GM21619 (cell line): ENCODE data around the gene TRIM5.
"Not testable (repeated sequence)": the region's sequence is repeated elsewhere in the genome, so short reads cannot be mapped to it uniquely, and the experiment has no call there.

ENCODE experiments used
- ATAC-seq: cut with Tn5 transposase; IDR thresholded peaks from one replicate; pipeline ENCODE4 v1.9.1; 2021; ENCODE audit not compliant: unreplicated experiment

TRIM5 gene

DNA sequence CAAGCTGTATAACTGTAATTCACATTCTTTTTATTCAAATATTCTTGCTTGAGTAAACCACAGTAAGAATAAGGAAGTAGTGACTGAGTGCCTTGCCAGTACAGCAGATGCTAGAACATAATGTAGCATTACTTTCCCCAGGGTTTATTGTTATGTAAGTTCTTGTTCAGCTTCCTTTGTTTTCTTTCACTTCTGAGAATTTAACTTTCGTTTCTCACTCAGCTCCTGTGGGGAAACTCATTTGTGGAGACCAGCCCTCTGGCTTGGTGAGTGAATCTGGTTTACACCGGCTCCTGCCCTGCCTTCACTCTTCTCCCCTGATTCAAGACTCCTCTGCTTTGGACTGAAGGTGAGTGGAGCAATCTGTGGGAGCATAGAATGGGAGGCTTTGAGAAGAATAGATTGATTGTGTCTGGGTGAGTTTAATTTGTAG, 4.7 kb upstream of the TRIM5 start, which contains the start of gene TRIM22:
Gene TRIM22 (plus strand): TSS at position 240 of the 433 bp plus-strand sequence. CDS start 6,443 bp downstream, outside the sequence.
- peak; percentile 69 for ATAC-seq

DNA sequence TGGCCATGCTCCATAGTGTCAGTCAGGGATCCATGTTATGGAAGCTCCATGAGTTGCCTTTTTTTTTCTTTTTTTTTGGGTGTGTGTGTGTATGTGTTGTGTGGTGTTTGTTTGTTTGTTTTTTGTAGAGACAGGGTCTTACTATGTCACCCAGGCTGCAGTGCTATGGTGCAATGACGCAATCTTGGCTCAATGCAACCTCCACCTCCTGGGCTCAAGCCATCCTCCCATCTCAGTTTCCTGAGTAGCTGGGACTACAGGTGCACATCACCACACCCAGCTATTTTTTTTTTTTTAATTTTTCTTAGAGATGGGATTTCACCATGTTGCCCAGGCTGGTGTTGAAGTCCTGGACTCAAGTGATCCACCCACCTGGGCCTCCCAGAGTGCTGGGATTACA, 3.6 kb upstream of the TRIM5 start:
- no peak for ATAC-seq

DNA sequence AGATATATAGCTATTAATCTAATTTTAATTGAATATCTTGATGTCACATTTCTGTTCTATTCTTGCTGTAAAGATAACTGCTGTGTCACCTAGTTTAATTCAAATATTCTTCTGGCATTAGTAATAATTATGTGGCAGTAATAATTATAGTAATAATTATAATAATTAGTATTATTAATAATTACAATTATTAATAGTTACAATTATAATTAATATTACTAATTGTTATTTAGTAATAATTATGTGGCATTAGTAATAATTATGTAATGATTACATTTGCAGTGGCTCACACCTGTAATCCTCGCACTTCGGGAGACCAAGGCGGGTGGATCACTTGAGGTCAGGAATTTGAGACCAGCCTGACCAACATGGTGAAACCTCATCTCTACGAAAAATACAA, 1.6 kb upstream of the TRIM5 start:
- ATAC-seq = no peak

DNA sequence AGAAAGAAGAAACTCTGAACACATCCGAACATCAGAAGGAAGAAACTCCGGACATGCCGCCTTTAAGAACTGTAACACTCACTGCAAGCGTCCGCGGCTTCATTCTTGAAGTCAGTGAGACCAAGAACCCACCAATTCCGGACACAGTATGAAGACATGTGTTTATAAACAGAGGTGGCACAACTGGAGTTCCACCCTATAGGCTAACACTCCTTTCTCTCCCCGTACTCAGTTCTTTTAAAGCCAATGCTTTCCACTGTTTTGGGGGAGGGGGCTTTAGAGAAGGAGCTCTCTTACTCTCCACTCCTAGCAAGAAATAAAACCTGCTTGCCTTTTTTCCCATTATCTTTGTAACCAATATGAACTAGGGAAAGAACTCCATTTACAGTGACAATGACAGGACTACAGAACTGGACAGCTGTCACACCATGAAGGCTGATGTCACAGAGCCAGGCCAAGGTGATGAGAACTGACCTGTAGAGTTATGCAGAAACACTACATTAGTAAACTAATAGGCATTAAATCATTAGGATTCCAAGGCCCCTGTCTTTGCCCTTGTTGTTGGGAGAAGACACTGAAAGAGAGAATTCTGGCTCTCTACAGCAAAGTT, 733 bp downstream of the TRIM5 start:
- no peak for ATAC-seq

DNA sequence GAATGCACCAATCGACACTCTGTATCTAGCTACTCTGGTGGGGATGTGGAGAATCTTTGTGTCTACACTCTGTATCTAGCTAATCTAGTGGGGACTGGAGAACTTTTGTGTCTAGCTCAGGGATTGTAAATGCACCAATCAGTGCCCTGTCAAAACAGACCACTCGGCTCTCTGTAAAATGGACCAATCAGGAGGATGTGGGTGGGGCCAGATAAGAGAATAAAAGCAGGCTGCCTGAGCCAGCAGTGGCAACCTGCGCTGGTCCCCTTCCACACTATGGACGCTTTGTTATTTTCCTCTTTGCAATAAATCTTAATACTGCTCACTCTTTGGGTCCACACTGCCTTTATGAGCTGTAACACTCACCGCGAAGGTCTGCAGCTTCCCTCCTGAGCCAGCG, 1.3 kb downstream of the TRIM5 start:
- ATAC-seq = not testable (repeated sequence)

DNA sequence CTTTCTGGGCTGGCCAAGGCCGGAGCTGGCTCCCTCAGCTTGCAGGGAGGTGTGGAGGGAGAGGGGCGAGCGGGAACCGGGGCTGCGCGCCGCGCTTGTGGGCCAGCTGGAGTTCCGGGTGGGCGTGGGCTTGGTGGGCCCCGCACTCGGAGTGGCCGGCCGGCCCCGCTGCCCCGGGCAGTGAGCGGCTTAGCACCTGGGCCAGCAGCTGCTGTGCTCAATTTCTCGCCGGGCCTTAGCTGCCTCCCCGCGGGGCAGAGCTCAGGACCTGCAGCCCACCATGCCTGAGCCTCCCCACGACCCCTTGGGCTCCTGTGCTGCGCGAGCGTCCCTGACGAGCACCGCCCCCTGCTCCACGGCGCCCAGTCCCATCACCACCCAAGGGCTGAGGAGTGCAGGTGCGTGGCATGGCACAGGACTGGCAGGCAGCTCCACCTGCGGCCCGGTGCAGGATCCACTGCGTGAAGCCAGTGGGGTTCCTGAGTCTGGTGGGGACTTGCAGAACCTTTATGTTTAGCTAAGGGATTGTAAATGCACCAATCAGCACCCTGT, 1.9 kb downstream of the TRIM5 start:
- ATAC-seq = not testable (repeated sequence)

DNA sequence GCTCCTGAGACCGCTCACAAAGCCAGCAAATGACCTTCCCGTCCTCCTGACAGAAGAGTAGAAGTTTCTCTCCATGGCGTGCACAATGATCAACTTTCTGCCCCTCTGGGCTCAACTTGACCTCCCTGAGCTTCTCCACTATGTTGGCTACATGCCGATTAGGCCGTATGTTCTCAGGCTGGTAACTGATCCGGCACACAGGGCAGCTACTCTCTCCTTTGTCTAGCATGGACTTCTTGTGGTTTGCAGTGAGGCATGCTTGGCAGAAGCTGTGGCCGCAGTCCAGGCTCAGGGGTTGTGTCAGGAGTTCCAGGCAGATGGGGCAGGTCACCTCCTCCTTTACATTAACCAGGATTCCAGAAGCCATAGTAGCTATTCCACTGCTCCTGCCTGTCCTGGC, 5.1 kb downstream of the TRIM5 start:
- ATAC-seq = no peak

DNA sequence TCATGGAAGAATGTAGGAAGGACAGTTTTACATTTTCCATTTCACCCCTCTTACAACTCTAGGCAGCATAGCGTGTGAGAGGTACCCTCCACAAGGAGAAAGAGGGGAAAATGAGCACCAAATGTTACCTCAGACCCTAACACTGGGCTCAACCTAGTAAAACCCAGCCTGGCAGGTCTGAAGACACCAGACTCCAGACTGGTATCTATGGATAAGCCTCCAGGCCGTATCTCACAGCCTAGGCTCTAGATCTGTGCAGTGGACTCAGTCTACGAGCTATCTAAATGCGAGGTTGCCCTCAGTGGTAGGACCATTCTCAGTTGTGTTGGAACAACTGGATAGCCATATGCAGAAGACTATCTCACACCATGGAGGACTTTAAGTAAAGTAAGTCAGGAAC, 10.5 kb downstream of the TRIM5 start:
- ATAC-seq = no peak

DNA sequence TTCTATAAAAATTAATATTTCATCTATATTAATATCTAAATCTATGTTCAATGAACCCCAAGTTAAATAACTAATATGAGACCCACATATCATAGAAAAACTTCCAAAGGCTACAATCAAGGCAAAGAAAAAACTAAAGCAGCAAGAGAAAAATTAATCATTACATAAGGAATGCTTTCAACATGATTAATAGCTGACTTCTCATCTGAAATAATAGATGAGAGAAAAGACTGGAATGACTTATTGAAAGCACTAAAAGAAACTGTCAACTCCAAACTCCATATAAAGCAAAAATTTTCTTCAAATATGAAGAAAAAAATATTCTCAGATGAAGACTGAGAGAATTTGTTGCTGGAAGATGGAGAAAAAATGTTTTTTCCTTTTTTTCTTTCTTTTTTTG, 13.0 kb downstream of the TRIM5 start:
- ATAC-seq = no peak

DNA sequence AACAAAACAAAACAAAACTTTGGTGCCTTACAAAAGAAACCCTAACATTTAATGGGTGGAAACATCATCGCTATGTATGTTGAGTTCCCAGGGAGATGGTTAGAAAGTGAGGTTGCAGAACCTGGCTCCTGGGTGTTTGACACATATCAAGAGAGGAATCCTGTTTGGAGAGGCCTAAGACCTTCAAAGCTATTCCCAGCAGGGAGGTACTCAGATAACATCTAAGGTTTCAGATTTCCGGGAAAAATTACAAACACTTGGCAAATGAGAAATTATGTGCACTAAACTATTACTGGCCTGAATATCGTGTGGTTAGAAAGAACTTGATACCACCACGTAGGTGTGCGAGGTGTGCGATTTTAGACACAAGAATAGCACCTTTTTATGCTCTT, 18.5 kb downstream of the TRIM5 start:
- ATAC-seq = no peak

DNA sequence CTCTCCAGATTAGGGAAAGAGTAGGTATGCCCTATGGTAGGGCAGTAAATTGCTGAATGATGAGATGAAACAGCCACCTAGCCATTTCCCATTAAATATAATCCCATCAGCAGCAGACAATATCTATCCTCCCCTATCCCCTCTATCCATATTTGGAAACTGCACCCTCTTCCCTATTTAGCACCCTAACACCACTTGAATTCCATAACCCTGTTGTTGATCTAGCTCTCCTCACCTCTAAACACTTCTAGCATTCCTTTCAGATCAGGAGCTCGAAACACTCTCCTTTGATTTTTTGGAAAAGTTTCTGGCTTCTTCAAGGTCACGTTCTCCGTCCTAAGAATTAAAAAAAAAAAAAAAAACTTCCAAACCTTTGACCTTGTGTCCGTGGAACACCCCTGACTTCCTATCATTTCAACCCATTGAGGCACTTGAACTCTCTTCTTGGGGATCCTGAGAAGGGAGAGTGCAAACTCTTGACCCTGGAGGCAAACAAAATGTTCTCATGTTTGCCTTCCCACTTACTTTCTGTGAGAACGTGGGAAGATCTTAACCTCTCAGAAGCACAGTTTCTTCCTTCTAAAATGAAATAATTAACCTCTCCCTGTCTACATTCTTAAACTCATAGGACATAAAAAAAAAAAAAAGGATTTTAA, 19.0 kb downstream of the TRIM5 start:
- no peak for ATAC-seq

DNA sequence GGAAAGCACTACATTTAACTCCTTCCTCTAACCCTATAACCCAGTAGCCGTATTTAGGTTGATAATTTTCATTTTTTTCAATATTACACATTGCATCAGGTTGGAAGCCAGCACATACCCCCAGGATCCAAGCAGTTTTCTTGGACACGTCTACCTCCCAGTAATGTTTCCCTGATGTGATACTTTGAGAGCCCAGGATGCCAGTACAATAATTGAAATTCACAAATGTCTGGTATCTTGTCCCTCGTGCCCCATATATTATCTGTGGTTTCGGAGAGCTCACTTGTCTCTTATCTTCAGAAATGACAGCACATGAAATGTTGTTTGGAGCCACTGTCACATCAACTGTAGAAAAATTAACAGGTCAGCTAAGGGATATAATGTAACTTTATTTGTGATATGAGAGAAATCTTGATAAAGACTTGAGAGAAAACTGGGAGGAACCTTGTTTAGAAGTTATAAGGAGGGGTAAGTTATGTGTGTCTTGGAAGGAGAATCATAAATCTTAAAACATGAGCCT, 19.8 kb downstream of the TRIM5 start:
- ATAC-seq = no peak

DNA sequence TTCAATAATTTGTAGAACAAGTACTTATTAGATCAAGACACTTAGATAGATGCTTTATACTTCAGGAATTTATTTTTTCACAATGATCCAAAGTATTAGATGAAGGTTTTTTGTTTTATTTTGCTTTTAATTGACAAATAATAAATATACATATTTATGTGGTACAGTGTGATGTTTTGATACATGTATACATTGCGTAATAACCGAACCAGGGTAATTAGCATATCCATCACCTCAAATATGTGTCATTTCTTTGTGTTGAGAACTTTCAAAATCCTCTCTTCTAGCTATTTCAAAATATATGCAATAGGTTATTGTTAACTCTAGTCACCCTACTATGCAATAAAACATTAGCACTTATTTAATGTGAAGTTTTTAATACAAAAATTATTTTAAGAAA, 21.4 kb downstream of the TRIM5 start:
- ATAC-seq = no peak

DNA sequence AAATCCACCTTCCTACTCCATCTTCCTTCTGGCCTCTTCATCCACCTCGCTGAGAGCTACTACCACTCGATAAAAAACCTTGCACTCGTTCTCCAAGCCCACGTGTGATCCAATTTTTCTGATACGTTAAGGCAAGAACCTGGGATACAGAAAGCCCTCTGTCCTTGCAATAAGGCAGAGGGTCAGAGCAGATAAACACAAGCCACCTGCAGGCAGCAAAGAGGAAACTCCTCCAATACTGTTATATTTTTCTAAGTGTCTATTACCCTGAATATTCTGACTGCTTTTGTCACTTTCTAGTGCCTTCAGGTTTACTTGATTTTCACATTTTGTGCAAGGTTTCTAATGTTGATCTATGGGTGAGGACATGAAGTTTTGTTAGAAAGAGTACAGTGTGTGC, 26.6 kb downstream of the TRIM5 start:
- ATAC-seq = no peak

DNA sequence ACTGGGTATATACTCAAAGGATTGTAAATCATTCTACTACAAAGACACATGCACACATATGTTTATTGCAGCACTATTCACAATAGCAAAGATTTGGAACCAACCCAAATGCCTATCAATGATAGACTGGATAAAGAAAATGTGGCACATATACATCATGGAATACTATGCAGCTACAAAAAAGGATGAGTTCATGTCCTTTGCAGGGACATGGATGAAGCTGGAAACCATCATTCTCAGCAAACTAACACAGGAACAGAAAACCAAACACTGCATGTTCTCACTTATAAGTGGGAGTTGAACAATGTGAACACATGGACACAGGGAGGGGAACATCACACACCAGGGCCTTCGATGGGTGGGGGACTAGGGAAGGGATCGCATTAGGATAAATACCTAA, 27.9 kb downstream of the TRIM5 start:
- not testable (repeated sequence) for ATAC-seq

DNA sequence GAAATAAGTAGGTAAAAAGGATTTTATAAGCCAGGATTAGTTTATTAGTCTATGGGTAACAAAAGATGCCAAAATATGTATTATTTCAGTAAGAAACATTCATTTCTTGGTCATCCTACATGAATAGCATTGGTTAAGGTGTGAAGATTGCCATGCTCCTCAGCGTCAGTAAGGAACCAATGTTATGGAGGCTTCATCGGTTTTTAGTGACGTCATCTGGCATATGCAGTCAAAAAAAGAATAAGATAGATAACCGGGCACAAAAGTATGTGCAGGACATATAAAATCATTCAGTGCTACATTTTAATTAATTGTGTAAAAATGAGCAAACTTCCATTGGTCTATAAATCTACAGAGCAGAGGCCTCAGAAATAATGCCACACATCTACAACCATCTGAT, 29.4 kb downstream of the TRIM5 start:
- no peak for ATAC-seq

DNA sequence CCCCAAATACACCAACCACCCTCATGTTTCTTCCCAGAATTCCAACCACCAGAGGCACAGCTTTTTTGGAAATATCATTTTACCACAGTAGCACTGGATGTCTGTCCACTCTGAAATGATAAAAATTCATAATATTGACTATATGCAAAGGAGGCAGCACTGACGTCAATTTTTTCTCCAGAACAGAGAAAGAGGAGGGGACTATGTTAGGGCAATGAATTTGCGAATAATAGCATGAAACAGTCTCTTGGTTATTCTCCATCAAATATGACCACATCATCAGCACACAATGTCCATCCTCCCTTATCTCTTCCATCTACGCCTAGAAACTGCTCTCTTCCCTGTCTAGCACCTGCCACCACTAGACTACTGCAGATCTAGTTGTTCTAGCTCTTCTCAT, 38.7 kb downstream of the TRIM5 start:
- ATAC-seq = no peak

DNA sequence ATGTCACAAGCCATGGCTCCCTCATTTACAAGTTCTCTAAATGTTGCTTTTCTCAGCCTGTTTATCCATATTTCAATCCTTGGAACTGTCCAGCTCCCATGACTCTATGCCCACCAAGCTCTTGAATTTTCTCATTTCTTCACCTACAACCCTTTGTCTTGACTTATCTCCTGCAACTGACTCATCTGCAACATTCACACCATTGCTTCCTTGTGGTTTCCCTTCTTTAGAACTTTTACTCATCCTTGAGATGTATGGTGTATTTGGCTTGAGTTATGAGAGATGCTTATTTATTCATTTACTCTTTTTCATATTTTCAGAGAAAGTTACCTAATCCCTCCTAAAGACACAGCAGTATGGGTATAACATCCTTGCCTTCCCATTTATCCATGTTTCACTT, 41.3 kb downstream of the TRIM5 start:
- ATAC-seq = no peak

DNA sequence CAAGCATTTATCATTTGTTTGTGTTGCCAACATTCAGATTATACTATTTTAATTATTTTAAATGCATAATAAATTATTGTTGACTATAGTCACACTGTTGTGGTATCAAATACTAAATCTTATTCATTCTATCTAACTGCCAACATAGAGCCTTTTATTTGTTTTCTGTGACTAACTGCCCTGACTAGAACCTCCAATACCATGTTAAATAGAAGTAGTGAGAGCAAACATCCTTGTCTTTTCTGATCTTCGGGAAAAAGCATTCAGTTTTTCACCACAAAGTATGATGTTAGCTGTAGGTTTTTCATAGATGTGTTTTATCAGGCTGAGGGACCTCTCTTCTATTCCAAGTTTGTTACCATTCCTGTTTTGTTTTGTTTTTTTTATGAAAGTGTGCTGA, 44.9 kb downstream of the TRIM5 start:
- ATAC-seq = no peak

DNA sequence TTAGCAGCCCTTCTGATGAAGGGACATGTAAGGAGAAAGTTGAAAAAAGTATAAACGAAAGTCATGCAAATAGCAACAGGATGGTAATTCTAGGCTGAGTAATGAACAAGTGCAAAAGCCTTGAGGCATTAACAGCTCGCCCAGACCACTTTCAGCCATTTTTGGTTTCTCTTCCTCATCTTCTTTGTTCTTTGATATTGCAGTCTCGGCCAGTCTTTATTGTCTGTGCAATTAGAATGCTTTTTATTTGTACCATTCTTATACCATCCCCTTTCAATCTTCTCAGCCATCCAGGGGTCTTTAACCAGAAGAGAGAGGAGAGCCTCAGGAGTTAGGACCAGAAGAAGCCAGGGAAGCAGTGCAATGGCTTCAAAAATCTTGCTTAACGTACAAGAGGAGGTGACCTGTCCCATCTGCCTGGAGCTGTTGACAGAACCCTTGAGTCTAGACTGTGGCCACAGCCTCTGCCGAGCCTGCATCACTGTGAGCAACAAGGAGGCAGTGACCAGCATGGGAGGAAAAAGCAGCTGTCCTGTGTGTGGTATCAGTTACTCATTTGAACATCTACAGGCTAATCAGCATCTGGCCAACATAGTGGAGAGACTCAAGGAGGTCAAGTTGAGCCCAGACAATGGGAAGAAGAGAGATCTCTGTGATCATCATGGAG, 52.8 kb downstream of the TRIM5 start:
- peak; percentile 94 for ATAC-seq

DNA sequence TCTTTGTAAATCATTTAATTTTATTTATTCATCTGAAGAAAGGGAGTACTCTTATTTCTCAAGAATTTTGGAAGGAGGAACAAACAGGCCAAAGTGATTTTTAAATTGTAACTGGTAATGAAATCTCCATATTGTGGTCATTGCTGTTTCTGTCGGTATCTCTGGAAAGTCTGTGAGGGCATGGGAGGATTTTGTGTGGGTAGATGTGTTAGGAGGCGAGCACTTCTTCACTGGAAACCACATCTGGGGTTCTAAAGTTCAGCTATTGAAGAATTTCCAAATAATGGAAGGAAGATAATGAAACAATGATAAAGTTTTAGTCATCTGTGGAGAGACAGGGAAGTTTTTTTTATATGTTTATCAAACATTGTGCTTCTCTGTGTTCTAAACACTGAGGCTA, 53.5 kb downstream of the TRIM5 start:
- ATAC-seq = no peak

DNA sequence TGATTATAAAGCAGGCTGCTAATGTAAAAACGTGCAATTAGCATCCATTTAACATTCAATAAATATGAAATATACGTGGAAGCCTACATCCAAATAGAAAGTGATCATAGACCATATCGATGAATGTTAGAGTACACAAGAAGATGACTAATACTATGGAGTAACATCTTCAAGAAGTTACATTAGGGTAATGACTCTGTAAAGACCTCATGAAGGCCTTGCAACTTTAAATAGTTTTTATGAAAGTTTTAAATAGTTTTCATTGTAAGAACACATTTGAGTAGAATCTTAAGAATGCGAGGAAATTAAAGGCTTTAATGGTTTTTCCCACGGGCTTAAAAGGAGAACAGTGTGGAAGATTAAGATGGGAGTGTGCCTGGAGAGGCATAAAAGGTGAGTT, 58.7 kb downstream of the TRIM5 start:
- ATAC-seq = no peak
